ENCODE measurements around the gene ZNF292. TPM values are rescaled to one million over a fixed set of nuclear protein-coding genes. Genes with fewer than 3 reads are reported as not detected.

ZNF292 gene
- total and polyA plus RNA-seq, 10 of the 15 experiments (the other 5 are each of a cell fraction or from before 2014, with no cell fraction given), result 11.1 to 57.6 (median 30.6) TPM

DNA sequence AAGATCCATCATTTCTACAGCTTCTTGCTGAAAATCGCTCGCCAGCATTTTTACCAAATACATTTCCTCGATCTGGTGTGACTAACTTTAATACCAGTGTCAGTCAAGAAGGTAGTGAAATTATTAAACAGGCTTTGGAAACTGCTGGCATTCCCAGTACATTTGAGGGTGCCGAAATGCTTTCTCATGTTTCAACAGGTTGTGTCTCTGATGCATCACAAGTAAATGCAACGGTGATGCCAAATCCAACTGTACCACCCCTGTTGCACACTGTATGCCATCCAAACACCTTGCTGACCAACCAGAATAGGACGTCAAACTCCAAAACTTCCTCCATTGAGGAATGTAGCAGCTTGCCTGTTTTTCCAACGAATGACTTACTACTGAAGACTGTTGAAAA, 102.6 kb downstream of the ZNF292 start:
- in situ Hi-C loops (cut with MboI) (no loop called here), intact Hi-C loops (cut with micrococcal nuclease; ENCODE audit: unreplicated experiment) (no loop called here)
- TF ChIP-seq ESRRA (IDR thresholded peaks at IDR 0.05; ENCODE audit: low read length), result no peak
- TF ChIP-seq EZH2 (IDR thresholded peaks at IDR 0.05; ENCODE audit: borderline replicate concordance, control insufficient read depth, low read depth, low read length), result no peak
- TF ChIP-seq, protein P1, sequence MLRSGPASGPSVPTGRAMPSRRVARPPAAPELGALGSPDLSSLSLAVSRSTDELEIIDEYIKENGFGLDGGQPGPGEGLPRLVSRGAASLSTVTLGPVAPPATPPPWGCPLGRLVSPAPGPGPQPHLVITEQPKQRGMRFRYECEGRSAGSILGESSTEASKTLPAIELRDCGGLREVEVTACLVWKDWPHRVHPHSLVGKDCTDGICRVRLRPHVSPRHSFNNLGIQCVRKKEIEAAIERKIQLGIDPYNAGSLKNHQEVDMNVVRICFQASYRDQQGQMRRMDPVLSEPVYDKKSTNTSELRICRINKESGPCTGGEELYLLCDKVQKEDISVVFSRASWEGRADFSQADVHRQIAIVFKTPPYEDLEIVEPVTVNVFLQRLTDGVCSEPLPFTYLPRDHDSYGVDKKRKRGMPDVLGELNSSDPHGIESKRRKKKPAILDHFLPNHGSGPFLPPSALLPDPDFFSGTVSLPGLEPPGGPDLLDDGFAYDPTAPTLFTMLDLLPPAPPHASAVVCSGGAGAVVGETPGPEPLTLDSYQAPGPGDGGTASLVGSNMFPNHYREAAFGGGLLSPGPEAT (IDR thresholded peaks at IDR 0.05; ENCODE audit: low read depth), result no peak
- no peak for TF ChIP-seq SUPT20H (IDR thresholded peaks at IDR 0.05; ENCODE audit: borderline replicate concordance, control insufficient read depth, low read depth, low read length)
- no peak for TF ChIP-seq CBX3 (IDR thresholded peaks at IDR 0.05; ENCODE audit: borderline replicate concordance, low read depth)
- no peak for TF ChIP-seq POLR2A (IDR thresholded peaks at IDR 0.05; ENCODE audit: low read depth, low read length)
- TF ChIP-seq DPF2 (IDR thresholded peaks at IDR 0.05), result no peak
- TF ChIP-seq, protein P2, sequence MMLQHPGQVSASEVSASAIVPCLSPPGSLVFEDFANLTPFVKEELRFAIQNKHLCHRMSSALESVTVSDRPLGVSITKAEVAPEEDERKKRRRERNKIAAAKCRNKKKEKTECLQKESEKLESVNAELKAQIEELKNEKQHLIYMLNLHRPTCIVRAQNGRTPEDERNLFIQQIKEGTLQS (IDR thresholded peaks at IDR 0.05; ENCODE audit: borderline replicate concordance, extremely low read depth, low read depth, low read length), result no peak
- TF ChIP-seq POLR2AphosphoS2 (IDR thresholded peaks at IDR 0.05; ENCODE audit: low read depth, low read length), result peak; percentile 62
- 0 out of 2 replicates have a peak, but pooled peaks have one; percentile 38 for TF ChIP-seq POLR2AphosphoS5 (IDR thresholded peaks at IDR 0.05; ENCODE audit: low read length)
- TF ChIP-seq CHD2 (IDR thresholded peaks at IDR 0.05; ENCODE audit: borderline replicate concordance, low read depth, low read length), result no peak
- TF ChIP-seq, protein P3, sequence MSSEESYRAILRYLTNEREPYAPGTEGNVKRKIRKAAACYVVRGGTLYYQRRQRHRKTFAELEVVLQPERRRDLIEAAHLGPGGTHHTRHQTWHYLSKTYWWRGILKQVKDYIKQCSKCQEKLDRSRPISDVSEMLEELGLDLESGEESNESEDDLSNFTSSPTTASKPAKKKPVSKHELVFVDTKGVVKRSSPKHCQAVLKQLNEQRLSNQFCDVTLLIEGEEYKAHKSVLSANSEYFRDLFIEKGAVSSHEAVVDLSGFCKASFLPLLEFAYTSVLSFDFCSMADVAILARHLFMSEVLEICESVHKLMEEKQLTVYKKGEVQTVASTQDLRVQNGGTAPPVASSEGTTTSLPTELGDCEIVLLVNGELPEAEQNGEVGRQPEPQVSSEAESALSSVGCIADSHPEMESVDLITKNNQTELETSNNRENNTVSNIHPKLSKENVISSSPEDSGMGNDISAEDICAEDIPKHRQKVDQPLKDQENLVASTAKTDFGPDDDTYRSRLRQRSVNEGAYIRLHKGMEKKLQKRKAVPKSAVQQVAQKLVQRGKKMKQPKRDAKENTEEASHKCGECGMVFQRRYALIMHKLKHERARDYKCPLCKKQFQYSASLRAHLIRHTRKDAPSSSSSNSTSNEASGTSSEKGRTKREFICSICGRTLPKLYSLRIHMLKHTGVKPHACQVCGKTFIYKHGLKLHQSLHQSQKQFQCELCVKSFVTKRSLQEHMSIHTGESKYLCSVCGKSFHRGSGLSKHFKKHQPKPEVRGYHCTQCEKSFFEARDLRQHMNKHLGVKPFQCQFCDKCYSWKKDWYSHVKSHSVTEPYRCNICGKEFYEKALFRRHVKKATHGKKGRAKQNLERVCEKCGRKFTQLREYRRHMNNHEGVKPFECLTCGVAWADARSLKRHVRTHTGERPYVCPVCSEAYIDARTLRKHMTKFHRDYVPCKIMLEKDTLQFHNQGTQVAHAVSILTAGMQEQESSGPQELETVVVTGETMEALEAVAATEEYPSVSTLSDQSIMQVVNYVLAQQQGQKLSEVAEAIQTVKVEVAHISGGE (CRISPR knock-in tag; IDR thresholded peaks at IDR 0.05), result no peak
- TF ChIP-seq MEF2B (IDR thresholded peaks at IDR 0.05; ENCODE audit: partially characterized antibody, poor library complexity, severe bottlenecking), result no peak
- no peak for TF ChIP-seq TARDBP (IDR thresholded peaks at IDR 0.05; ENCODE audit: borderline replicate concordance)
- no peak for TF ChIP-seq ZBED1 (IDR thresholded peaks at IDR 0.05; ENCODE audit: borderline replicate concordance)
- Histone ChIP-seq H3K79me2 (ENCODE audit: control insufficient read depth, insufficient read depth, low read length) (no peaks in the 10 kb centered on the region; the same call in 1 of the 2 replicates), H3K27ac (ENCODE audit: control insufficient read depth, insufficient read depth) (no peak overlapping the region), H3K36me3 (ENCODE audit: control insufficient read depth in 2 of 2, insufficient read depth in 2 of 2, low read length in 1 of 2) (peaks cover 3 to 31% of the 10 kb centered on the region in 2 experiments), H3K4me1 (ENCODE audit: control insufficient read depth, insufficient read depth, low read length) (no peaks in the 10 kb centered on the region; the same call in 1 of the 2 replicates), H3K9ac (ENCODE audit: control insufficient read depth, insufficient read depth, low read length) (no peak overlapping the region), H2AFZ (ENCODE audit: control insufficient read depth, low read depth, low read length) (no peak overlapping the region), H4K20me1 (ENCODE audit: control insufficient read depth, insufficient read depth) (no peaks in the 10 kb centered on the region), H3K4me2 (ENCODE audit: control insufficient read depth, insufficient read depth) (no peak overlapping the region), H3K9me3 (replicated peaks; ENCODE audit: control insufficient read depth, insufficient read depth, low read length) (no peaks in the 10 kb centered on the region; the same call in 1 of the 3 replicates), H3K4me3 (no peak overlapping the region), H3K27me3 (replicated peaks in 1 of 2; ENCODE audit: control insufficient read depth in 2 of 2, insufficient read depth in 2 of 2, low read length in 1 of 2) (no peaks in the 10 kb centered on the region)
- SMC1A ChIA-PET (ENCODE audit: uncharacterized antibody, unreplicated experiment), result no interaction called here
- CTCF ChIA-PET, result interaction anchor here (0.6 kb wide), 1 partner anchor 131 kb away, joined by 4 read pairs; no protein-coding TSS in a partner anchor
- ATAC-seq, result no peak
- WGBS (ENCODE audit: insufficient coverage, insufficient replicate concordance, low lambda C conversion rate, missing lambda C conversion rate), result 96% methylated on average over 7 of the region's 7 CpGs
- no peak for DNase-seq (ENCODE audit: low read depth, low spot score)
- no TSS peak for BruUV-seq (replicated peaks)
- RAD21 ChIA-PET (ENCODE audit: unreplicated experiment), result no interaction called here
- POLR2A ChIA-PET, result no interaction called here
- FAIRE-seq, result no peak
